HG03045 (cell line): ENCODE results near the gene GRAMD1C.
A peak's percentile ranks its signal among the peaks of the same experiment; 100 is the strongest.
"Not testable (repeated sequence)": the region's sequence is repeated elsewhere in the genome, so short reads cannot be mapped to it uniquely, and the experiment has no call there.

ENCODE experiments used
- ATAC-seq: cut with Tn5 transposase; IDR thresholded peaks from one replicate; pipeline ENCODE4 v1.9.1; 2021; ENCODE audit warnings: mild to moderate bottlenecking, moderate library complexity; ENCODE audit not compliant: unreplicated experiment

GRAMD1C gene

GRCh38 chr3:113850391-113850790 lies 11.8 kb downstream of the GRAMD1C start:
- not testable (repeated sequence) for ATAC-seq

- no peak for ATAC-seq
These were observed 13.9 kb downstream of the GRAMD1C start for GRCh38 chr3:113852506-113852905.

- ATAC-seq, result no peak
These were observed 28.9 kb downstream of the GRAMD1C start for GRCh38 chr3:113867506-113867905.

GRCh38 chr3:113873293-113873692 lies 34.7 kb downstream of the GRAMD1C start:
- ATAC-seq, result no peak

- no peak for ATAC-seq
These were observed 35.4 kb downstream of the GRAMD1C start for GRCh38 chr3:113873814-113874526.

- no peak for ATAC-seq
These were observed 39.8 kb downstream of the GRAMD1C start for GRCh38 chr3:113878403-113878802.

- ATAC-seq, result no peak
These were observed 46.5 kb downstream of the GRAMD1C start for GRCh38 chr3:113885050-113885449.

GRCh38 chr3:113890256-113890900 lies 51.8 kb downstream of the GRAMD1C start:
- ATAC-seq, result no peak

GRCh38 chr3:113894927-113895326 lies 56.3 kb downstream of the GRAMD1C start:
- no peak for ATAC-seq

GRCh38 chr3:113895964-113896363 lies 57.4 kb downstream of the GRAMD1C start:
- no peak for ATAC-seq

GRCh38 chr3:113896930-113897329 lies 58.3 kb downstream of the GRAMD1C start:
- no peak for ATAC-seq

- ATAC-seq, result no peak
These were observed 58.8 kb downstream of the GRAMD1C start for GRCh38 chr3:113897373-113897777.

- ATAC-seq, result no peak
These were observed 60.3 kb downstream of the GRAMD1C start for GRCh38 chr3:113898892-113899291.

- no peak for ATAC-seq
These were observed 68.1 kb downstream of the GRAMD1C start for GRCh38 chr3:113906568-113907140.

GRCh38 chr3:113908133-113908532 lies 69.5 kb downstream of the GRAMD1C start:
- no peak for ATAC-seq

GRCh38 chr3:113910966-113911365 lies 72.4 kb downstream of the GRAMD1C start:
- no peak for ATAC-seq

GRCh38 chr3:113912552-113913236 lies 74.1 kb downstream of the GRAMD1C start:
- peak; percentile 87 for ATAC-seq

GRCh38 chr3:113914646-113915045 lies 76.1 kb downstream of the GRAMD1C start:
- no peak for ATAC-seq

- ATAC-seq, result no peak
These were observed 89.0 kb downstream of the GRAMD1C start for GRCh38 chr3:113927556-113927955.

GRCh38 chr3:113946831-113947230 lies 108.2 kb downstream of the GRAMD1C start:
- ATAC-seq, result no peak

GRCh38 chr3:113947372-113948014 lies 108.9 kb downstream of the GRAMD1C start, which contains the start of gene ZDHHC23:
TSS of gene ZDHHC23 (plus strand) at chr3:113948013. CDS start at chr3:113948803, 790 bp downstream.
- ATAC-seq, result peak; percentile 81
